NCI-H1048 (cell line): Measurements from ENCODE around the gene MSI2.
"Not testable (repeated sequence)": the region's sequence is repeated elsewhere in the genome, so short reads cannot be mapped to it uniquely, and the experiment has no call there.

Source experiments
- DNase-seq: peaks from one replicate; lab custom pipeline; 2025; lab: John Stamatoyannopoulos, UW

Gene MSI2

GRCh38 chr17:57484826-57485565 lies 228.7 kb downstream of the MSI2 start:
- no peak for DNase-seq

GRCh38 chr17:57485566-57485865 lies 229.2 kb downstream of the MSI2 start:
- DNase-seq: no peak

GRCh38 chr17:57485916-57486881 lies 229.9 kb downstream of the MSI2 start:
- no peak for DNase-seq

GRCh38 chr17:57486882-57487301 lies 230.6 kb downstream of the MSI2 start:
- DNase-seq: no peak

GRCh38 chr17:57487573-57487972 lies 231.2 kb downstream of the MSI2 start:
- DNase-seq: no peak

- DNase-seq: no peak
Observed at GRCh38 chr17:57488856-57489255, 232.5 kb downstream of the MSI2 start.

- DNase-seq: no peak
Observed at GRCh38 chr17:57489321-57489720, 233.0 kb downstream of the MSI2 start.

- no peak for DNase-seq
Observed at GRCh38 chr17:57490111-57490845, 234.0 kb downstream of the MSI2 start.

GRCh38 chr17:57490890-57491289 lies 234.6 kb downstream of the MSI2 start:
- no peak for DNase-seq

- DNase-seq: no peak
Observed at GRCh38 chr17:57493171-57493570, 236.8 kb downstream of the MSI2 start.

GRCh38 chr17:57493625-57494024 lies 237.3 kb downstream of the MSI2 start:
- no peak for DNase-seq

GRCh38 chr17:57494443-57494842 lies 238.1 kb downstream of the MSI2 start:
- DNase-seq: no peak

- no peak for DNase-seq
Observed at GRCh38 chr17:57495771-57496170, 239.4 kb downstream of the MSI2 start.

GRCh38 chr17:57496382-57496781 lies 240.1 kb downstream of the MSI2 start:
- no peak for DNase-seq

- DNase-seq: no peak
Observed at GRCh38 chr17:57498443-57498842, 242.1 kb downstream of the MSI2 start.

GRCh38 chr17:57499221-57499620 lies 242.9 kb downstream of the MSI2 start:
- not testable (repeated sequence) for DNase-seq

- DNase-seq: no peak
Observed at GRCh38 chr17:57499648-57500049, 243.3 kb downstream of the MSI2 start.

- DNase-seq: no peak
Observed at GRCh38 chr17:57501016-57501415, 244.7 kb downstream of the MSI2 start.

GRCh38 chr17:57502022-57502421 lies 245.7 kb downstream of the MSI2 start:
- DNase-seq: no peak

GRCh38 chr17:57502811-57503241 lies 246.5 kb downstream of the MSI2 start:
- DNase-seq: no peak

- no peak for DNase-seq
Observed at GRCh38 chr17:57504208-57504607, 247.9 kb downstream of the MSI2 start.
